ENCODE data around the gene ARHGEF7.

- TF ChIP-seq POLR2A (IDR thresholded peaks at IDR 0.05) (no peak), CTCF (IDR thresholded peaks at IDR 0.05) (no peak)
Measured at GRCh38 chr13:111281751-111282311, 166.7 kb downstream of the ARHGEF7 start.

Data from lower leg skin (tissue), 3 donors.